ENCODE data around the gene MTARC1.

MTARC1 gene

GRCh38 chr1:220786337-220787068, at the start of gene MTARC1:
MTARC1 (plus strand) TSS chr1:220786913; CDS start chr1:220786945, 32 bp downstream.
- DNase-seq (ENCODE audit: low read depth), result no peak

- DNase-seq (ENCODE audit: low read depth), result no peak
Observed at GRCh38 chr1:220741349-220741748, 45.4 kb upstream of the MTARC1 start.

- no peak for DNase-seq (ENCODE audit: low read depth)
Observed at GRCh38 chr1:220741825-220742224, 44.9 kb upstream of the MTARC1 start.

- no peak for DNase-seq (ENCODE audit: low read depth)
Observed at GRCh38 chr1:220742520-220742919, 44.2 kb upstream of the MTARC1 start.

GRCh38 chr1:220746851-220747250, 39.9 kb upstream of the MTARC1 start:
- DNase-seq (ENCODE audit: low read depth), result no peak

GRCh38 chr1:220747437-220748088, 39.1 kb upstream of the MTARC1 start:
- no peak for DNase-seq (ENCODE audit: low read depth)

GRCh38 chr1:220748089-220748934, 38.4 kb upstream of the MTARC1 start, which contains the start of gene MTARC2:
MTARC2 (plus strand) TSS chr1:220748322; CDS start chr1:220748532, 210 bp downstream.
- no peak for DNase-seq (ENCODE audit: low read depth)

- DNase-seq (ENCODE audit: low read depth), result no peak
Observed at GRCh38 chr1:220748936-220749335, 37.8 kb upstream of the MTARC1 start.

- no peak for DNase-seq (ENCODE audit: low read depth)
Observed at GRCh38 chr1:220750131-220750515, 36.6 kb upstream of the MTARC1 start.

GRCh38 chr1:220751111-220751510, 35.6 kb upstream of the MTARC1 start:
- no peak for DNase-seq (ENCODE audit: low read depth)

- no peak for DNase-seq (ENCODE audit: low read depth)
Observed at GRCh38 chr1:220754212-220754917, 32.3 kb upstream of the MTARC1 start.

- no peak for DNase-seq (ENCODE audit: low read depth)
Observed at GRCh38 chr1:220754918-220755295, 31.8 kb upstream of the MTARC1 start.

GRCh38 chr1:220755309-220755708, 31.4 kb upstream of the MTARC1 start:
- DNase-seq (ENCODE audit: low read depth), result no peak

- DNase-seq (ENCODE audit: low read depth), result no peak
Observed at GRCh38 chr1:220757441-220757840, 29.3 kb upstream of the MTARC1 start.

- no peak for DNase-seq (ENCODE audit: low read depth)
Observed at GRCh38 chr1:220759147-220759546, 27.6 kb upstream of the MTARC1 start.

GRCh38 chr1:220761688-220762427, 24.9 kb upstream of the MTARC1 start:
- no peak for DNase-seq (ENCODE audit: low read depth)

GRCh38 chr1:220764757-220765156, 22.0 kb upstream of the MTARC1 start:
- no peak for DNase-seq (ENCODE audit: low read depth)

GRCh38 chr1:220767312-220768125, 19.2 kb upstream of the MTARC1 start:
- no peak for DNase-seq (ENCODE audit: low read depth)

- DNase-seq (ENCODE audit: low read depth), result no peak
Observed at GRCh38 chr1:220768126-220768601, 18.5 kb upstream of the MTARC1 start.

- no peak for DNase-seq (ENCODE audit: low read depth)
Observed at GRCh38 chr1:220769205-220769604, 17.5 kb upstream of the MTARC1 start.

Measured in activated T-helper 1 cell treated with Interleukin-2 at 50 U/mL for 16 hours (primary cell).